Measurements from ENCODE around the gene COX6B2. TPM values are rescaled to one million over a fixed set of nuclear protein-coding genes. Genes with fewer than 3 reads are reported as not detected.

COX6B2 gene
- total and polyA plus RNA-seq, 2 of the 13 experiments (the other 11 are each of a cell fraction or from before 2014, with no cell fraction given): 0.21 TPM; not detected in 1

GRCh38 chr19:55339105-55339888 is 15.2 kb downstream of the COX6B2 start, which contains the start of gene KMT5C (continued):
- TF ChIP-seq ZNF414 (CRISPR knock-in tag; IDR thresholded peaks at IDR 0.05) (0 out of 2 replicates have a peak, but pooled peaks have one; percentile 67), HMGXB4 (CRISPR knock-in tag; IDR thresholded peaks at IDR 0.05; ENCODE audit: borderline replicate concordance in 1 of 2, low read depth in 1 of 2) (peak in 1 of 2 experiments; percentile 22; a peak in 1 of 4 replicates), SMAD3 (CRISPR knock-in tag; IDR thresholded peaks at IDR 0.05) (0 out of 2 replicates have a peak, but pooled peaks have one; percentile 30), ZBTB33 (CRISPR knock-in tag; IDR thresholded peaks at IDR 0.05) (no peak), DRAP1 (CRISPR knock-in tag; IDR thresholded peaks at IDR 0.05) (peak; percentile 90), ELF1 (CRISPR knock-in tag; IDR thresholded peaks at IDR 0.05) (peak; percentile 38), ZNF567 (CRISPR knock-in tag; IDR thresholded peaks at IDR 0.05; ENCODE audit: borderline replicate concordance) (no peak), NFE2 (CRISPR knock-in tag; IDR thresholded peaks at IDR 0.05) (no peak), ZNF772 (CRISPR knock-in tag; IDR thresholded peaks at IDR 0.05) (peak; percentile 69; the same call in 1 of the 2 replicates), YEATS4 (CRISPR knock-in tag; IDR thresholded peaks at IDR 0.05; ENCODE audit: borderline replicate concordance) (no peak), ZNF251 (CRISPR knock-in tag; IDR thresholded peaks at IDR 0.05) (no peak), CREB1 (IDR thresholded peaks at IDR 0.05) (peak; percentile 95), CREB1 (CRISPR knock-in tag; IDR thresholded peaks at IDR 0.05) (peak; percentile 96), MED1 (CRISPR knock-in tag; IDR thresholded peaks at IDR 0.05) (peak; percentile 7; the same call in 1 of the 2 replicates), HDAC1 (CRISPR knock-in tag; IDR thresholded peaks at IDR 0.05) (no peak; the same call in 1 of the 2 replicates), MXI1 (IDR thresholded peaks at IDR 0.05; ENCODE audit: borderline replicate concordance, low read depth, low read length) (peak; percentile 81; the same call in 1 of the 3 replicates), ZC3H4 (CRISPR knock-in tag; IDR thresholded peaks at IDR 0.05; ENCODE audit: borderline replicate concordance) (no peak), REPIN1 (CRISPR knock-in tag; IDR thresholded peaks at IDR 0.05; ENCODE audit: borderline replicate concordance, low read depth) (0 out of 2 replicates have a peak, but pooled peaks have one; percentile 41), ZNF670 (CRISPR knock-in tag; IDR thresholded peaks at IDR 0.05; ENCODE audit: borderline replicate concordance) (no peak), ZNF724P (CRISPR knock-in tag; IDR thresholded peaks at IDR 0.05; ENCODE audit: borderline replicate concordance) (no peak)

Data from HepG2 (cell line).